ENCODE data around the gene TMC8. TPM values are rescaled to one million over a fixed set of nuclear protein-coding genes. Genes with fewer than 3 reads are reported as not detected.

The TMC8 gene
- total and polyA plus RNA-seq, 8 donors: 1.6 to 19.8 (median 4.3) TPM

GRCh38 chr17:78095035-78095434 is 35.5 kb upstream of the TMC8 start:
- H3K36me3 ChIP-seq: peaks cover 72 to 100% (median 100%) of the 10 kb centered on the region in 4 donors

GRCh38 chr17:78096093-78096492 is 34.5 kb upstream of the TMC8 start:
- H3K27ac ChIP-seq: no peak overlapping the region
- 91 to 96% (median 94%) methylated on average over 9 of the region's 9 CpGs for WGBS, 5 donors
- no peak overlapping the region for H3K4me3 ChIP-seq
- H3K36me3 ChIP-seq: peaks cover 67 to 99% (median 97%) of the 10 kb centered on the region in 4 donors
- H3K27me3 ChIP-seq: no peaks in the 10 kb centered on the region
- H3K4me1 ChIP-seq: no peaks in the 10 kb centered on the region
- TF ChIP-seq CTCF (IDR thresholded peaks at IDR 0.05): no peak
- intact Hi-C loops (cut with DNase I; ENCODE audit: low total_unique reads): no loop called here
- DNase-seq: no peak
- H3K9me3 ChIP-seq: no peaks in the 10 kb centered on the region

More at GRCh38 chr17:78095035-78095434, 35.5 kb upstream of the TMC8 start:
- Histone ChIP-seq H3K4me3 (no peak overlapping the region), H3K4me1 (peaks cover 0 to under 1% (median 0%) of the 10 kb centered on the region in 4 donors), H3K27me3 (no peaks in the 10 kb centered on the region), H3K9me3 (no peaks in the 10 kb centered on the region), H3K27ac (no peak overlapping the region)
- 94 to 99% (median 97%) methylated on average over 6 of the region's 6 CpGs for WGBS, 5 donors
- DNase-seq: no peak
- TF ChIP-seq EP300 (IDR thresholded peaks at IDR 0.05) (no peak), POLR2A (IDR thresholded peaks at IDR 0.05) (no peak), CTCF (IDR thresholded peaks at IDR 0.05) (no peak), POLR2AphosphoS5 (IDR thresholded peaks at IDR 0.05) (no peak)
- intact Hi-C loops (cut with DNase I; ENCODE audit: low total_unique reads): no loop called here

DNA sequence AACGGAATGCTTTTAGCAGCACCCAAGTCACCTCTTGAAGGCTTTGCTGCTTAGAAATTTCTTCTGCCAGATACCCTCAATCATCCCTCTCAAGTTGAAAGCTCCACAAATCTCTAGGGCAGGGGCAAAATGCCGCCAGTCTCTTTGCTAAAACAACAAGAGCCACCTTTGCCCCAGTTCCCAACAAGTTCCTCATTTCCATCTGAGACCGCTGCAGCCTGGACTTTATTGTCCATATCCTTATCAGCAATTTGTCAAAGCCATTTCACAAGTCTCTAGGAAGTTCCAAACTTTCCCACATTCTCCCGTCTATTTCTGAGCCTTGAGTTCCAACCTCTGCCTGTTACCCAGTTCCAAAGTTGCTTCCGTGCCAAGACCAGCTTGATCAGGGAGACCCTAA is 29.5 kb upstream of the TMC8 start:
- Histone ChIP-seq H3K36me3 (peaks cover 44 to 89% (median 87%) of the 10 kb centered on the region in 4 donors), H3K4me1 (peaks cover 0 to 23% (median 11%) of the 10 kb centered on the region in 4 donors), H3K4me3 (no peak overlapping the region), H3K27ac (no peak overlapping the region), H3K9me3 (no peaks in the 10 kb centered on the region), H3K27me3 (no peaks in the 10 kb centered on the region)
- no peak for DNase-seq
- WGBS, 5 donors: 74 to 96% (median 89%) methylated on average over 5 of the region's 5 CpGs
- TF ChIP-seq POLR2A (IDR thresholded peaks at IDR 0.05): no peak
- TF ChIP-seq POLR2AphosphoS5 (IDR thresholded peaks at IDR 0.05): no peak
- intact Hi-C loops (cut with DNase I; ENCODE audit: low total_unique reads): no loop called here

DNA sequence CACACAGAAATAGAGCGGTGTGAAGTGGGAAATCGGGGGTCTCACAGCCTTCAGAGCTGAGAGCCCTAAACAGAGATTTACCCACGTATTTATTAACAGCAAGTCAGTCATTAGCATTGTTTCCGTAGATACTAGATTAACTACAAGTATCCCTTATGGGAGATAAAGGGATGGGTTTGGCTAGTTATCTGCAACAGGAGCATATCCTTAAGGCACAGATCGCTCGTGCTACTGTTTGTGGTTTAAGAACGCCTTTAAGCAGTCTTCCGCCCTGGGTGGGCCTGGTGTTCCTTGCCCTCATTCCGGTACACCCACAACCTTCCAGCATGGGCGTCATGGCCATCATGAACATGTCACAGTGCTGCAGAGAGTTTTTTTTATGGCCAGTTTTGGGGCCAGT is 29.0 kb upstream of the TMC8 start:
- no peak overlapping the region for H3K27ac ChIP-seq
- no peak for DNase-seq
- H3K9me3 ChIP-seq: no peaks in the 10 kb centered on the region
- H3K4me3 ChIP-seq: no peak overlapping the region
- intact Hi-C loops (cut with DNase I; ENCODE audit: low total_unique reads): no loop called here
- TF ChIP-seq EP300 (IDR thresholded peaks at IDR 0.05) (no peak), POLR2AphosphoS5 (IDR thresholded peaks at IDR 0.05) (no peak), CTCF (IDR thresholded peaks at IDR 0.05) (no peak), POLR2A (IDR thresholded peaks at IDR 0.05) (no peak)
- H3K27me3 ChIP-seq: no peaks in the 10 kb centered on the region
- 94 to 99% (median 98%) methylated on average over 10 of the region's 10 CpGs for WGBS, 5 donors
- H3K36me3 ChIP-seq: peaks cover 44 to 84% (median 83%) of the 10 kb centered on the region in 4 donors
- H3K4me1 ChIP-seq: peaks cover 0 to 24% (median 11%) of the 10 kb centered on the region in 4 donors

DNA sequence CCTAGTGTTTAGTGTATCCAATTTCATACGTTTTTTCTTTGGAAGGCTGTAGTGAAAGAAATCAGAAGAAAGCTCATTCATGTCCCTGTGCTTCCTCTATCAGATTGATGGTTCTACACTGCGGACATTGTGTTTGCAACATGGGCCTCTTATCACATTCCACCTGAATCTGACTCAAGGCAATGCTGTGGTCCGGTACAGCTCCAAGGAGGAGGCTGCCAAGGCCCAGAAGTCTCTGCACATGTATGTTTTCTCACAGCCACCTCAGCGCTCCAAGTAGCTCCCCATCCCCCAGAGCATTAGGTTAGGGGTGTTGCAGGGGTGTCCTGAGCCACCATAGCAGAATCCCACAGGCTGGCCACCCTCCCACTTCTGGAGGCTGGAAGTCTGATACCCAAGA is 27.3 kb upstream of the TMC8 start:
- TF ChIP-seq EP300 (IDR thresholded peaks at IDR 0.05) (no peak), CTCF (IDR thresholded peaks at IDR 0.05) (no peak), POLR2A (IDR thresholded peaks at IDR 0.05) (no peak), POLR2AphosphoS5 (IDR thresholded peaks at IDR 0.05) (no peak)
- intact Hi-C loops (cut with DNase I; ENCODE audit: low total_unique reads): no loop called here
- Histone ChIP-seq H3K36me3 (peaks cover 35 to 83% (median 67%) of the 10 kb centered on the region in 4 donors), H3K4me3 (no peak overlapping the region), H3K27me3 (no peaks in the 10 kb centered on the region), H3K4me1 (peaks cover 0 to 27% (median 12%) of the 10 kb centered on the region in 4 donors), H3K9me3 (no peaks in the 10 kb centered on the region), H3K27ac (no peak overlapping the region)
- WGBS, 5 donors: 51 to 70% (median 64%) methylated on average over 4 of the region's 4 CpGs
- no peak for DNase-seq

All from stomach (tissue), 9 donors.